GM12872 (cell line): ENCODE results near the gene SEPTIN10.

Experiments
- CTCF ChIP-seq: IDR thresholded peaks from 3 replicates; pipeline ENCODE4 v1.5.1; 2011; ENCODE audit warnings: low read depth, mild to moderate bottlenecking, low read length, moderate library complexity; ENCODE audit not compliant: insufficient read depth

The SEPTIN10 gene

GRCh38 chr2:109637749-109638570 lies 24.2 kb upstream of the SEPTIN10 start:
- TF ChIP-seq CTCF = no peak

- no peak for TF ChIP-seq CTCF
Measured at GRCh38 chr2:109636317-109636716, 22.6 kb upstream of the SEPTIN10 start.

GRCh38 chr2:109635426-109636304 lies 21.9 kb upstream of the SEPTIN10 start:
- no peak for TF ChIP-seq CTCF

- TF ChIP-seq CTCF = no peak
Measured at GRCh38 chr2:109633284-109633961, 19.7 kb upstream of the SEPTIN10 start.

GRCh38 chr2:109632158-109632789 lies 18.5 kb upstream of the SEPTIN10 start:
- no peak for TF ChIP-seq CTCF

- no peak for TF ChIP-seq CTCF
Measured at GRCh38 chr2:109631741-109632140, 18.0 kb upstream of the SEPTIN10 start.
